SK-N-MC (cell line): Measurements from ENCODE around the gene NCKAP5.
A peak's percentile ranks its signal among the peaks of the same experiment; 100 is the strongest.

Source experiments
- DNase-seq: peaks from one replicate; pipeline ENCODE4 v3.0.0-alpha.2; 2011; ENCODE audit warnings: low read depth, low spot score
- H3K27ac ChIP-seq: fragments of 200-600 bp; sonication (generic); 2 replicates; pipeline ENCODE4 v1.5.1; 2016; ENCODE audit warnings: mixed run types
- H3K36me3 ChIP-seq: fragments of 200-600 bp; sonication (generic); 2 replicates; pipeline ENCODE4 v1.6.1; 2017; ENCODE audit warnings: antibody characterized with exemption, low read length, mixed read lengths; ENCODE audit not compliant: insufficient read depth
- H3K4me3 ChIP-seq: fragments of 200-600 bp; sonication (generic); 2 replicates; pipeline ENCODE4 v1.5.1; 2016
- H3K9ac ChIP-seq: fragments of 200-600 bp; sonication (generic); 2 replicates; pipeline ENCODE4 v1.8.0; 2017; ENCODE audit warnings: mixed run types, mixed read lengths; ENCODE audit not compliant: insufficient read length
- H3K9me3 ChIP-seq: fragments of 200-600 bp; sonication (generic); 2 replicates; pipeline ENCODE4 v1.6.1; 2017; ENCODE audit warnings: low read depth, mild to moderate bottlenecking, antibody characterized with exemption, low read length, moderate library complexity, mixed read lengths
- EZH2 ChIP-seq: fragments of 200-600 bp; sonication (generic); IDR thresholded peaks from one replicate; pipeline ENCODE4 v1.6.1; 2017; ENCODE audit warnings: antibody characterized with exemption
- FOXP2 ChIP-seq: optimal IDR thresholded peaks from 2 replicates; pipeline ENCODE3; 2011; ENCODE audit warnings: mild to moderate bottlenecking, moderate library complexity; ENCODE audit not compliant: insufficient read depth; ENCODE audit errors: extremely low read length, control extremely low read depth
- POLR2AphosphoS5 ChIP-seq: IDR thresholded peaks from 2 replicates; pipeline ENCODE4 v1.6.1; 2012; ENCODE audit warnings: mild to moderate bottlenecking, low read depth, low read length, borderline replicate concordance

The NCKAP5 gene

DNA sequence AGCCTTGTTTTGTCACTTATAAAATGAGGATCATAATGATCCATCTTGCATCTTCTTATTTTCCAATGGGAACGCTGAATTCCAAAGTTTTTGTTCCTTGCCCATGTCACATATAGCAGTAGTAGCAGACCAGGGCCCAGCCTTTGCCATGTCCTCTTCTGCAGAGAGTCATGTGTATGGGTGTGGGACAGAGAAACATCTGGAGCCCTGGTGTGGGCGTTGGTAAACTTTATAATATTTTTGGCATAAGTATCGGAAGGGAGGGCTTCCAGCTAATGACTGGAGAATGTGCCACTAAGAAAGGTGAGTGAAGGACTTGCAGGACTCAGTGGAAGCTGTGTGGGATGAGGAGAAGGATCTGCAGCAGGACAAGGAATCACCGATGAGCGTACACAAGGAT lies 157.2 kb downstream of the NCKAP5 start:
- Histone ChIP-seq H3K36me3 (no peaks in the 10 kb centered on the region), H3K9ac (no peak overlapping the region), H3K9me3 (no peaks in the 10 kb centered on the region), H3K4me3 (no peak overlapping the region), H3K27ac (no peak overlapping the region)
- no peak for DNase-seq
- TF ChIP-seq EZH2 (no peak), FOXP2 (no peak), POLR2AphosphoS5 (no peak)

- no peak for TF ChIP-seq EZH2
- TF ChIP-seq FOXP2 = no peak
- TF ChIP-seq POLR2AphosphoS5 = no peak
- DNase-seq = no peak
- no peak overlapping the region for H3K27ac ChIP-seq
- no peaks in the 10 kb centered on the region for H3K9me3 ChIP-seq
- no peak overlapping the region for H3K4me3 ChIP-seq
- no peak overlapping the region for H3K9ac ChIP-seq
- no peaks in the 10 kb centered on the region for H3K36me3 ChIP-seq
Observed at GRCh38 chr2:133409581-133410285, 158.5 kb downstream of the NCKAP5 start.

GRCh38 chr2:133408671-133409070 lies 159.6 kb downstream of the NCKAP5 start:
- TF ChIP-seq FOXP2 = no peak
- TF ChIP-seq POLR2AphosphoS5 = no peak
- H3K9ac ChIP-seq = no peak overlapping the region
- H3K4me3 ChIP-seq = no peak overlapping the region
- DNase-seq = no peak
- no peaks in the 10 kb centered on the region for H3K9me3 ChIP-seq
- no peak overlapping the region for H3K27ac ChIP-seq
- no peaks in the 10 kb centered on the region for H3K36me3 ChIP-seq

GRCh38 chr2:133407341-133407740 lies 160.9 kb downstream of the NCKAP5 start:
- Histone ChIP-seq H3K9ac (no peak overlapping the region), H3K9me3 (no peaks in the 10 kb centered on the region), H3K36me3 (no peaks in the 10 kb centered on the region), H3K27ac (no peak overlapping the region), H3K4me3 (no peak overlapping the region)
- DNase-seq = no peak
- TF ChIP-seq EZH2 (no peak), FOXP2 (no peak), POLR2AphosphoS5 (no peak)

DNA sequence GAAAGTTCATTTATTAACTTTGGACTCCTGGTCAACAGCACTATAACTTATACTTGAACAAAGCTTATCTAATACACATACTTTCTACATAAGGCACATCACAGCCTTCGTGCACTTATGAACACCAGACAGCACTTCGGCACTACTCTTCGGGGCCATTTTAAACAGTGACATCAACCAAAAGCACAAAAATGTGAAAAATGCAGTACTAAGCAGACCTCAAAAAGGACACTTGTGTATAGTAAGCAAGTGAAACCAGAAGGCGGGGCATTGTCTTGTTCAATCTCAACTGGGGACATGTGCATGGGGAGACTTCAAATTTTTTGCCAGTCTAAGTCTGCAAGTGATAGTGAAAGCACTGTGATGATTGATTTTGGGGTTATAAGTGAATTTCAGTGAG lies 163.0 kb downstream of the NCKAP5 start:
- Histone ChIP-seq H3K9me3 (no peaks in the 10 kb centered on the region), H3K4me3 (no peak overlapping the region), H3K27ac (no peak overlapping the region), H3K9ac (no peak overlapping the region), H3K36me3 (no peaks in the 10 kb centered on the region)
- TF ChIP-seq POLR2AphosphoS5 = no peak
- DNase-seq = no peak

DNA sequence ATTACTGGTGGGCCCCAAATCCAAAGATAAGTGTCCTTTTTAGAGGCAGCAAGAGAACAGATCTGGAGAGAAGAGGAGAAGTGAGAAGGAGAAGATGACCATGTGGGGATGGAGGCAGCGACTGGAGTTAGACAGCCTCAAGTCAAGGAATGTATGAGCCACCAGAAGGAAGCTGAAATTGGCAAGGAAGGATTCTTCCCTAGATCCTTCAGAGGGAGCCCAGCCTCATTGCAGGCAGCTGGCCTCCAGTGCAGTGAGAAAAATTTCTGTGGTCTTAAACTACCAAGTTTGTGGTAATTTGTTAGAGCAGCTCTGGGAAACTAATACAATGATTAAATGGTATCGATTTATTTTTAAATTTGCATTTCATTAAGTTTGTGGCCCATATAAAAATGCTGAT lies 167.9 kb downstream of the NCKAP5 start:
- Histone ChIP-seq H3K9me3 (no peaks in the 10 kb centered on the region), H3K9ac (no peak overlapping the region), H3K36me3 (no peaks in the 10 kb centered on the region), H3K27ac (no peak overlapping the region), H3K4me3 (no peak overlapping the region)
- TF ChIP-seq POLR2AphosphoS5 (no peak), FOXP2 (no peak), EZH2 (no peak)
- no peak for DNase-seq

GRCh38 chr2:133393895-133394294 lies 174.4 kb downstream of the NCKAP5 start:
- peak; percentile 81 for DNase-seq
- H3K27ac ChIP-seq = peak overlapping the region; percentile 92
- H3K9me3 ChIP-seq = no peaks in the 10 kb centered on the region
- peak overlapping the region; percentile 53 for H3K4me3 ChIP-seq
- no peaks in the 10 kb centered on the region for H3K36me3 ChIP-seq
- TF ChIP-seq EZH2 = no peak
- TF ChIP-seq FOXP2 = no peak
- peak; percentile 20; the same call in 1 of the 2 replicates for TF ChIP-seq POLR2AphosphoS5
- no peak overlapping the region for H3K9ac ChIP-seq

- no peak overlapping the region for H3K27ac ChIP-seq
- DNase-seq = no peak
- no peak overlapping the region for H3K4me3 ChIP-seq
- no peaks in the 10 kb centered on the region for H3K9me3 ChIP-seq
- TF ChIP-seq EZH2 (no peak), POLR2AphosphoS5 (no peak), FOXP2 (no peak)
- H3K9ac ChIP-seq = no peak overlapping the region
- no peaks in the 10 kb centered on the region for H3K36me3 ChIP-seq
Observed at GRCh38 chr2:133390156-133390555, 178.1 kb downstream of the NCKAP5 start.

DNA sequence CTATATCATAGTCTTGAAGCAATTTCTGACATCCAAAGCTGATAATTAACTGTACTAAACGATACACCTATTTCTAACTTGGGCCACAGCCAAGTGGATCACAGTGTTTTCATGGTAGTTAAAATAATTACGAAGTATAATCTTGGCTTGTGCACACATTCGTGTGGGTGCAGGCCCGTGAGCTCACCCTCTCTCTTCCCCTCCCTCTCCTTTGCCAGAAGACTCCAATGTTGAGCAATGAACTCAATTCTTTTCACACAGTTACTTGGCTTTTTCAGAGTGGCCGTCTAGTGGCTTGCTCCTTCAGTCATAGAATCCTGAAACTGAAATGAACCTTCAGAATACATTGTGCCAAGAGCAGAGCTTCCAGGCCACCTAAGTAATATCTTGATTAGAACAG lies 178.7 kb downstream of the NCKAP5 start:
- no peak overlapping the region for H3K27ac ChIP-seq
- no peak for DNase-seq
- no peak for TF ChIP-seq FOXP2
- TF ChIP-seq POLR2AphosphoS5 = no peak
- TF ChIP-seq EZH2 = no peak
- no peak overlapping the region for H3K9ac ChIP-seq
- no peaks in the 10 kb centered on the region for H3K36me3 ChIP-seq
- no peaks in the 10 kb centered on the region for H3K9me3 ChIP-seq
- H3K4me3 ChIP-seq = no peak overlapping the region

DNA sequence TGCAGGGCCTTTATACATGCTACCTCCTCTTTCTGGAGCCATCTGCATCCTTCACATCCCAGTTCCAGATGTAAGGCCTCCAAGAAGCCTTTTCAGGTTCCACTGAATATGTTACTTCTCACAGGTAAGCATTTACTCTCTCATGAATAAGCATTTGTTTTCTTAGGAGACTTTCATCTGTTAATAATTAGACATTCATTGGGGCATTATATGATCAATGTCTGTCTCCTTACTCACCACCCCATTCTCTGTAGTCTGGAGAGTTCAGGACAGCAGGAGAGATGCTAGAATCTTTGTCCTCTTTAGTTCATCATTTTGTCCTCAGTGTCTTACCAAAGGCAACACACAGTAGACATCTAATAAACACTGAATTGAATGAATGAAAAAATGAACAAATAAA lies 185.7 kb downstream of the NCKAP5 start:
- DNase-seq = no peak
- no peak for TF ChIP-seq EZH2
- no peak for TF ChIP-seq FOXP2
- TF ChIP-seq POLR2AphosphoS5 = no peak
- Histone ChIP-seq H3K9ac (no peak overlapping the region), H3K4me3 (no peak overlapping the region), H3K36me3 (no peaks in the 10 kb centered on the region), H3K27ac (no peak overlapping the region), H3K9me3 (no peaks in the 10 kb centered on the region)
